GM18519 (cell line): ENCODE results near the gene WASHC3.
A peak's percentile ranks its signal among the peaks of the same experiment; 100 is the strongest.
"Not testable (repeated sequence)": the region's sequence is repeated elsewhere in the genome, so short reads cannot be mapped to it uniquely, and the experiment has no call there.

ENCODE experiments used
- ATAC-seq: cut with Tn5 transposase; IDR thresholded peaks from one replicate; pipeline ENCODE4 v1.9.1; 2021; ENCODE audit warnings: mild to moderate bottlenecking, moderate library complexity; ENCODE audit not compliant: unreplicated experiment, low FRiP score

WASHC3 gene

GRCh38 chr12:102051431-102051965 is 10.3 kb downstream of the WASHC3 start:
- ATAC-seq, result peak; percentile 43

GRCh38 chr12:102050660-102051430 is 10.9 kb downstream of the WASHC3 start:
- ATAC-seq, result no peak

- peak; percentile 64 for ATAC-seq
Measured at GRCh38 chr12:102043928-102044327, 17.9 kb downstream of the WASHC3 start.

GRCh38 chr12:102033991-102034745 is 27.6 kb downstream of the WASHC3 start:
- no peak for ATAC-seq

GRCh38 chr12:102031852-102032251 is 29.9 kb downstream of the WASHC3 start:
- no peak for ATAC-seq

GRCh38 chr12:102029141-102029540 is 32.6 kb downstream of the WASHC3 start:
- ATAC-seq, result no peak

GRCh38 chr12:102026728-102027127 is 35.1 kb downstream of the WASHC3 start:
- ATAC-seq, result no peak

GRCh38 chr12:102024765-102025164 is 37.0 kb downstream of the WASHC3 start:
- no peak for ATAC-seq

GRCh38 chr12:102023343-102023930 is 38.4 kb downstream of the WASHC3 start:
- no peak for ATAC-seq

- ATAC-seq, result no peak
Measured at GRCh38 chr12:102022286-102022685, 39.5 kb downstream of the WASHC3 start.

GRCh38 chr12:102021540-102022246 is 40.1 kb downstream of the WASHC3 start:
- no peak for ATAC-seq

- not testable (repeated sequence) for ATAC-seq
Measured at GRCh38 chr12:102018607-102019006, 43.2 kb downstream of the WASHC3 start.

GRCh38 chr12:102016472-102016871 is 45.3 kb downstream of the WASHC3 start:
- ATAC-seq, result no peak

- ATAC-seq, result peak; percentile 88
Measured at GRCh38 chr12:102010265-102010994, 51.4 kb downstream of the WASHC3 start.

GRCh38 chr12:102009796-102010195 is 52.0 kb downstream of the WASHC3 start:
- no peak for ATAC-seq

- no peak for ATAC-seq
Measured at GRCh38 chr12:102008615-102009126, 53.1 kb downstream of the WASHC3 start.

- ATAC-seq, result no peak
Measured at GRCh38 chr12:102005256-102005655, 56.5 kb downstream of the WASHC3 start.

- ATAC-seq, result no peak
Measured at GRCh38 chr12:101997102-101997501, 64.7 kb downstream of the WASHC3 start.

GRCh38 chr12:101995684-101996083 is 66.1 kb downstream of the WASHC3 start:
- ATAC-seq, result no peak

GRCh38 chr12:101992091-101992490 is 69.7 kb downstream of the WASHC3 start:
- ATAC-seq, result no peak
